Activated CD4-positive, alpha-beta T cell treated with anti-CD3 and anti-CD28 coated beads for 48 hours (primary cell): ENCODE data around the gene LARGE1.

Experiments used
- DNase-seq: peaks from one replicate; pipeline ENCODE4 v3.0.0-alpha.2; 2020

The LARGE1 gene

DNA sequence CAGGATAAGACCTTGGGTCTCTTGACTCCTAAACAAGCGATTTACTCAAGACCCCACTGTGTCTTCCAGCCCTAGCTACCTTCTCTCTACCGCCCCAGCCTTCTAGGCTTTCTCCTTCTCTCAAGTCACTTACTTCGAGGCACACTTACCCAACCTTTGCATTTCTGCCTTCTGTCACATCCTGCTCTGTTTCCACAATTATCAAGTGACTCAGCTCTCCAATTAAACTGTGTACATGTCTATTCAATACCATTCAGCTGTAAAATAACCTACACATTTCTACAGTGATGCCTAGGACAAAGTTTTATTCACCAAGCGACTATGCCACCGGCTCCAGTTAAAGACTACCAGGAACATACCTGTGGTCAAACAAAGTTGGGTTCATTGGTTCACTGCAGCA is 69.0 kb downstream of the LARGE1 start:
- DNase-seq: no peak

- DNase-seq: no peak
These were observed 69.6 kb downstream of the LARGE1 start for GRCh38 chr22:33850724-33851123.

DNA sequence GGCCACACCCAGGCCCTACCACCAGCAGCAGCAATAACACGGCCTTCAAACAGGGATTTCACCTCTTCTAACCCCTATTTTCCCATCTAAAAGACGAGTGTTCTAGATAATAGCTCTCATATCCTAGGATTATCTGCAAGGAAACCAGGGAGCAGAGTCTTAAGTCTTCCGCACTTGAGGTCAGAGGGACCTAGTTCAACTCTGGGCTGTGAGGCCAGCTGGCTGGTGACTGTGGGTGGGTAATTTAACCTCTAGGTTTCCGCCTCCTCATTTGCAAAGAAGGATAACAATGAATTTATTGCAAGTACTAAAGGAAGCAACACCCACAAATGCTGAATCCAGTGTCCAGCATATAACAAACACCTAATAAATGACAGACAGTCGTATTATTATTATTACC is 70.1 kb downstream of the LARGE1 start:
- DNase-seq: no peak

DNA sequence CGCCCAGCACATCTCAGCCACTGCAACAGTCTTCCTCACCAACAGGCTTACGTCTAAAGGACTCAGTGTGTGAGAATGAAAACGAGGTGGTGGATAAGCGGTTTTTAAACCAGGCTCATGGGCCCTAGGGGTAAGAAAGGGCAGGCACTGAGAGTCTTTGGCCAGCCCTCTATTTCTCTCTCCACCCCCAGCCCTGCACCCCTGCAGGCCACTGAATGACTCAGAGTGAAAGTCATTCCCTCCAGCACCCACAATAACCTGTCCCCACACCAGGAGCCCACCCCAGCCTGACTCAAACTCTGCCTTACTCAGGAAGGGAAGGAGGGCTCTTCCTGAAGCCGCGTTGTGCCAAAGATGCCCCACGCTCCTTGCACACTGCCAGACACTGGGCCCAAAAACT is 72.0 kb downstream of the LARGE1 start:
- DNase-seq: no peak

DNA sequence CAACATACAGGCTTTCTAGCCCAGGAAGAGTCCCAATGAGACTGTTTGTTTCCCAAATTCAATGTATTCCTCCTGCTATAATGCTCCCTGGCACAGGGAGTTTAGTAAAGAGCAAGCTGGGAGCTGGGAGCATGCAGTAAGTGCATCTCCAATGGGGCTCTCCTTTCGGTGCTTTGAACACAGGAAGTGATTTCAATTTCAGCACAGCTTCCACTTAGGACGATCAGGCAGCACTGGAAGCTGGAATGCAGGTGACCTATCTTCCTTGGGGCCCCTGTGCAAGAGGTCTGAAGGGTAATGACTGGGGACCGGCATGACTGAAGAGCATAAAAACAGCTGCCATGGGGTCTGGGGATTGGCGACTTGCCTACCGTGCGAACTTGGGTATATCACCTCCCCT is 76.0 kb downstream of the LARGE1 start:
- DNase-seq: no peak

- DNase-seq: no peak
These were observed 77.7 kb downstream of the LARGE1 start for GRCh38 chr22:33842421-33843094.

DNA sequence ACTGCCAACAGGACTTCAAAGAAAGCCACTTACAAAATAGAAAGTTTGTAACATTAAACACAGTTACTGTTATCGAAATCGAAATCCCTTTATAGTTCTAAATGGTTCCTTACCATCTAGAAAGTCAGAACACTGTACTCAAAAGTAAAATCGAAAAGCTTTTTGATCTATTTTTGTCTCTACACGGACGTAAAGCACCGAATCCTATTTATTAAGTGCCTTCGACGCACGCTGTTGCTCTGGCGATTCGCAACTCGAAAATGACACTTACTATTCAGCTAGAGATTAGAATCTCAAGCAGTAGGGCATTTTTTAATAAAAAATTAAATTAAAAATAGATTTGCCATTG is 78.3 kb downstream of the LARGE1 start:
- DNase-seq: no peak

DNA sequence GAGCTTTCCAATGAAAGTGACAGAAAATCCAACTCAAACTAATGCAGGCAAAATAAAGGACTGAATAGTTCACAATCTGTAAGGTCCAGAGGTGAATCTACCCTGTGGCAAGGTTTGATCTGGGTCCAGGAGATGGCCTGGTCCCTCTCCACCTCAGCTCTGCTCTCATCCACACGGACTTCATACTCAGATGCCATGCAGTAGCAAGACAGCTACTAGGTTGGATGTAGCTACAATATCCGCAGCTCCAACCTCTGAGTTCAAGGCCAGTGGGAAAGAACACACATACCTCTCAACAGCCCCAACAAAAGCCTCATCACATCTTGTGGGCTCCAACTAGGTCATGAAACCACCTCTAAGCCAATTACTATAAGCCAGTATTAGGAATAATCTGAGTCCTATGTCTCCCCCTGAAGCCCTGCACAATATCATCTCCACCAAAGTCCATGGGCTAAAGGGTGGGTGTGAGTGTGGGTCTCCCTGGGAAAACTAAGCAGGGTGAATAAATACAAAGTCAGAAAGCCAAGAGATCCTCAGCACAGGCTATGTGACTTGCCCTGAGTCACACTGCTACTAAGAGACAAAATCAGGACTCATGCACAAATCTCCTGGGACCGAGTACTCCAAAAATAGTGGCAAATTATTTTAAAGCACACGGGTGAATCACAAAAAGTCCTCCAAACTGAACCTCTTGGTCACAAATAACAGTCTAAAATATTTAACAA is 78.8 kb downstream of the LARGE1 start:
- DNase-seq: no peak

GRCh38 chr22:33838644-33839043 is 81.6 kb downstream of the LARGE1 start:
- DNase-seq: no peak

- no peak for DNase-seq
These were observed 82.5 kb downstream of the LARGE1 start for GRCh38 chr22:33837826-33838225.

- no peak for DNase-seq
These were observed 85.0 kb downstream of the LARGE1 start for GRCh38 chr22:33835265-33835664.

- no peak for DNase-seq
These were observed 87.6 kb downstream of the LARGE1 start for GRCh38 chr22:33832558-33833151.

DNA sequence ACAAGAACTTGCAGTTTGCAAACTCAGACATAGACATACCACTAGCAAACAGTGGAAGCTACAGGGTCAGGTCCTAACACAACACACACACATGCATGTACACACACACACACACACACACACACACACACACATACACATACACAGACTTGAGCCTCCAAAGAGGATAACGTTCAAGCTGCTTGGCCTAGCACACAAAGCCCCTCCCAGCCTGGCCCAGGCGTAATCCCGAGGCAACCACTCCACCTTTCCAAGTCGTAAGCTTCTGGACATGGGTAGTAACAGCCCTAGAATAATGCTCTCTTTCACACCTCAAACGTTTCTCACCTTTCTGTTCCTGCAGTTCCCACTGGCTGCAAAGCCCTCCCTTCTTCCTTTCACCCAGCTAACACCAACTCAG is 88.6 kb downstream of the LARGE1 start:
- no peak for DNase-seq

DNA sequence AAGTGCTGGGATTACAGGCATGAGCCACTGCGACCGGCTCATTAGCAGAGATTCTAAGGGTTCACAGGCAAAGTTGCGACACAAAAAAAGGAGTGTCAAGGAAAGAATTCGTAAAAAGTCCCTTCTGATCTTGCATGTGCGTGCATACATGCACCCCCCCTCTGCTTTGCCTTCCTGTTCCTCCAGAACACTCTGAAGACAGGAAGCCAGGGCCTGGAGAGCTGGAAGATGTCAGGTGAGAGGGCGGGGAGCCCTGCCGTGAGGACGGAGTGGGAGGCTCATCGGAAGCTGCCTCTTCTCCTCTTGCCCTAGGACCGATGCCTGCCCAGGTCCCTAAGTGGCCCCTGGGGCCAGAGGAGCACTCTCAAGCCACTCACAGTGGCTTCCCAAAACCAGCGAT is 89.1 kb downstream of the LARGE1 start:
- no peak for DNase-seq

GRCh38 chr22:33829546-33830280 is 90.6 kb downstream of the LARGE1 start:
- DNase-seq: no peak

DNA sequence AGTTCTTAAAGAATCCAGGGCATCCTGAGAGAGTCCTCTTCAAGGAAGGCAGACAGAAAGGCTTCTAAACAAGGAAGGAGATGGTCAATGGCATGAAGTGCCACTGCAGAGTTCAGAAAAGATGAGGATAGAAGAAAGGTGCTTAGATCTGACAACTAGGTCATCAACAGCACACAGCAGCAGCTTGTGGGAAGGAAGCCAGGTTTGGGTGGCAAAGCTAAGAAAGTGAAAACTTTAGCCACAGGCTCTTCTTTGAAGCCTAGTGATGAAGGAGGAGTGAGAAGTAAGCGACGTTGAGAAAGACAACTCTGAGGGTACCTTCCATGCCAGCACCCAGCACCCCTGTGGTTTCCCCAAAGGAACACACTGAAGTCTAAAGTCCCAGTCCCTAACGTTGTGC is 92.0 kb downstream of the LARGE1 start:
- no peak for DNase-seq

GRCh38 chr22:33825761-33826160 is 94.5 kb downstream of the LARGE1 start:
- DNase-seq: no peak

DNA sequence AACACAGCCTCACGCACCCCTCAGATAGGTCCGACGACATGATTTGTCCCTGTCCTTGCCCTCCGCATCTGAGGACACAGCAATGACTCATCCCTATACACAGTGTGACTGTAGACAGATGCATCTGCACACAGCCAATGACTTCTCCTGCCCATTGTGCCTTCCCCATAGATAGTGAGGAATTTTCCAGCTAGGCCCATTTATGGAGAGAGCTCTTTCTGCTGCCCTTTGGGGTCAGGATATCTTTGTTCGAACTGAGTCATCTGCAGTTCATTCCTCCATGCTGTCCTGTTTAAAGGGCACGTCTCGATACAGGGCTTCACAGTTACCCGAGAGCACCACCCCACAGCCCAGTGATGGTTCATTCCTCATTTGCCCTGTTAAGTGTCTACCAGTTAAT is 96.7 kb downstream of the LARGE1 start:
- no peak for DNase-seq

GRCh38 chr22:33821290-33821689 is 99.0 kb downstream of the LARGE1 start:
- no peak for DNase-seq

- no peak for DNase-seq
These were observed 100.5 kb downstream of the LARGE1 start for GRCh38 chr22:33819743-33820142.

DNA sequence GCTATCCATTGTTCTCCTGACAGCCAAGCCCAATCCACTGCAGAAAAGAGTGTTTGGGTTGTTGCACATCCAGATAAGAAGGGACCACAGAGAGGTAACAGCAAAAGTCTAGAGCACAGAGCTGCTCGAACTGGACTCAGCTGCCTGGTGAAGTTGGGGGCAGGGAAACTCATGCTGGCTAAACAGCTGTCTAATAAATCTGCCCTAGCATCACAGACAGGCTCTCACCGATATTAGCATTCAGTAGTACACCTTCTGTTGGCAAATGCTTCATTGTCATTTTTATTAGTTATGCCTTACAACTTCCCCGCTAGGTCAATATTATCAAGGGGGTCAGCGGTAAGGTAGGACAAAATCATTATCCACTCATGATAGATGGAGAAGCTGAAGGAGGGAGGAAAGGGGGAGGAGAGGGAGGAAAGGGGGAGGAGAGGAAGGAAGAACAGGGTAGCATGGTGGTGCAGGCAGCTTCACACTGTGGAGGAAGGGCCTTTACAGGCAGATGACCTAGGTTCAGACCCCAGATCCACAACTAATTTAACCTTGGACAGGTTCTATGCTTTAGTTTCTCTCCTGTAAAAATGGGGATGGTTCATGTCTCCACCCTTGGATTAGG is 102.7 kb downstream of the LARGE1 start:
- no peak for DNase-seq

GRCh38 chr22:33812360-33812977 is 107.8 kb downstream of the LARGE1 start:
- no peak for DNase-seq

DNA sequence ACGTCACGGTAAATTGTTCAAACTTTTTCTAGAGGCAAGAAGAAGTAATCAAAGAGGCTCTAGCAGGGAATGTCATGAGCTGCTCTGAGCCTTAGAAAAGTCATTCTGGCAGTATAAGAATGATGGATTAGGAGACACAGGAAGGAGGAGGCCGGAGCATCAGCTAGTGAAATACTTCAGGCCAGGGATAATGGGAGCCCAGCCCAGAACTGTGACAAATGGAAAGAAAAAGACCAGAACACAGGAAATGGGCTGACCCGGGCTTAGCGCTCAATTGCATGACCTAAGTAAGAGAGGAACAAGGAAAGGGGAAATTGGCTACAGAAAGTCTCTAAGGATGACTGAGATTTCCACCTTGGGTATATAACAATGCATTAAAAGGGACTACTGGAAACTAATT is 108.6 kb downstream of the LARGE1 start:
- no peak for DNase-seq
